B cell (primary cell): Measurements from ENCODE around the gene APOL5. TPM values are rescaled to one million over a fixed set of nuclear protein-coding genes. Genes with fewer than 3 reads are reported as not detected.

ENCODE experiments used
- ATAC-seq: fragments of 200-7000 bp; cut with Tn5 transposase; one replicate; pipeline ENCODE4 v1.10.0; 2021; ENCODE audit warnings: low read depth, mild to moderate bottlenecking, moderate number of reproducible peaks, moderate library complexity
- CTCF ChIA-PET: fragments of 350-600 bp; sonication (Branson Sonifier 250); formaldehyde crosslinking; loops from one replicate; lab custom pipeline; 2021; ENCODE audit warnings: antibody characterized with exemption, inconsistent platforms; lab: Charles Lee
- POLR2A ChIA-PET: fragments of 350-600 bp; sonication (Branson Sonifier 250); formaldehyde crosslinking; loops from one replicate; lab custom pipeline; 2021; ENCODE audit warnings: antibody characterized with exemption; lab: Charles Lee
- DNase-seq: peaks from one replicate; pipeline ENCODE4 v3.0.0; 2013
- H2AFZ ChIP-seq: 2 replicates; pipeline ENCODE4 v1.6.1; 2012; ENCODE audit warnings: mild to moderate bottlenecking, low read depth, low read length; ENCODE audit not compliant: insufficient read depth, poor library complexity, severe bottlenecking
- H3K27ac ChIP-seq, 2 donors: 1 replicate in 1 of 2; 2 replicates in 1 of 2; pipeline ENCODE4 v1.5.1; 2012 to 2013; ENCODE audit warnings: low read length in 2 of 2, mild to moderate bottlenecking in 2 of 2, moderate library complexity in 1 of 2
- H3K27me3 ChIP-seq, 4 experiments: fragments of 200-600 bp in 1 of 4; sonication (generic) in 1 of 4; replicated peaks in 1 of 4; 1 replicate in 2 of 4; 2 replicates in 2 of 4; pipeline versions ENCODE4 v1.6.1 to v1.7.0; 2013 to 2016; ENCODE audit warnings: low read length in 3 of 4, mild to moderate bottlenecking in 2 of 4, mixed read lengths in 1 of 4, moderate library complexity in 1 of 4; ENCODE audit not compliant: insufficient read depth in 4 of 4, control insufficient read depth in 3 of 4; ENCODE audit errors: control extremely low read depth in 1 of 4
- H3K36me3 ChIP-seq, 2 experiments: replicated peaks in 1 of 2; 1 replicate in 1 of 2; 2 replicates in 1 of 2; pipeline versions ENCODE4 v1.6.1 to v1.7.1; 2013; ENCODE audit warnings: low read length in 1 of 2; ENCODE audit not compliant: insufficient read depth in 2 of 2, control insufficient read depth in 1 of 2; ENCODE audit errors: control extremely low read depth in 1 of 2, extremely low read depth in 1 of 2
- H3K4me1 ChIP-seq, 2 donors: fragments of 200-600 bp in 1 of 2; sonication (generic) in 1 of 2; 1 replicate in 1 of 2; 2 replicates in 1 of 2; pipeline versions ENCODE4 v1.5.1 to v1.6.1; 2013 to 2017; ENCODE audit warnings: low read length in 2 of 2; ENCODE audit not compliant: control insufficient read depth in 2 of 2, insufficient read depth in 2 of 2
- H3K4me2 ChIP-seq: replicated peaks from 2 replicates; pipeline ENCODE3; 2012; ENCODE audit warnings: mild to moderate bottlenecking, low read depth, low read length; ENCODE audit not compliant: poor library complexity, severe bottlenecking
- H3K4me3 ChIP-seq, 5 experiments: fragments of 200-600 bp in 1 of 5; sonication (generic) in 1 of 5; 1 replicate in 3 of 5; 2 replicates in 2 of 5; pipeline versions ENCODE4 v1.5.1 to v1.7.0; 2011 to 2016; ENCODE audit warnings: low read length in 4 of 5, mild to moderate bottlenecking in 4 of 5, low read depth in 2 of 5, control low read depth in 1 of 5, moderate library complexity in 1 of 5; ENCODE audit not compliant: insufficient read depth in 1 of 5; ENCODE audit errors: control extremely low read depth in 1 of 5, extremely low read depth in 1 of 5
- H3K79me2 ChIP-seq: fragments of 200-600 bp; sonication (generic); one replicate; pipeline ENCODE4 v1.6.0; 2016; ENCODE audit warnings: low read length; ENCODE audit not compliant: control insufficient read depth, insufficient read depth
- H3K9ac ChIP-seq: fragments of 200-600 bp; sonication (generic); 2 replicates; pipeline ENCODE4 v1.6.1; 2017; ENCODE audit warnings: mild to moderate bottlenecking, low read length, moderate library complexity
- H3K9me3 ChIP-seq, 3 donors: one replicate each; pipeline versions ENCODE4 v1.6.1 to v1.7.1; 2013; ENCODE audit warnings: low read length in 2 of 3; ENCODE audit not compliant: control insufficient read depth in 2 of 3, insufficient read depth in 1 of 3; ENCODE audit errors: control extremely low read depth in 1 of 3
- H4K20me1 ChIP-seq: 2 replicates; pipeline ENCODE4 v1.6.0; 2012; ENCODE audit warnings: mild to moderate bottlenecking, low read length; ENCODE audit not compliant: insufficient read depth, control insufficient read depth, poor library complexity, severe bottlenecking
- H3K27ac Mint-ChIP-seq: one replicate; pipeline ENCODE4 v1.8.0; 2021; ENCODE audit warnings: mixed read lengths
- H3K27me3 Mint-ChIP-seq: one replicate; pipeline ENCODE4 v1.8.0; 2021; ENCODE audit warnings: mixed read lengths
- H3K4me1 Mint-ChIP-seq: one replicate; pipeline ENCODE4 v1.8.0; 2021; ENCODE audit warnings: mixed read lengths
- H3K4me3 Mint-ChIP-seq: one replicate; pipeline ENCODE4 v1.8.0; 2021; ENCODE audit warnings: mixed read lengths
- H3K9me3 Mint-ChIP-seq: one replicate; pipeline ENCODE4 v1.8.0; 2022; ENCODE audit warnings: mixed read lengths; ENCODE audit not compliant: insufficient read depth
- CTCF ChIP-seq: fragments of 200-600 bp; IDR thresholded peaks from one replicate; pipeline ENCODE4 v1.8.0; 2022; ENCODE audit warnings: antibody characterized with exemption, mild to moderate bottlenecking
- EZH2 ChIP-seq: IDR thresholded peaks from 2 replicates; pipeline ENCODE4 v1.6.1; 2012; ENCODE audit warnings: borderline replicate concordance, low read depth, mild to moderate bottlenecking, moderate library complexity, low read length; ENCODE audit not compliant: insufficient read depth, poor library complexity, severe bottlenecking
- WGBS: methylation state at CpG from one replicate; pipeline ENCODE4 v1.1.5; 2013; ENCODE audit warnings: missing lambda C conversion rate; ENCODE audit not compliant: insufficient coverage; 5-methylcytosine and 5-hydroxymethylcytosine counted together
- intact Hi-C: fragments of 100-400 bp; cut with micrococcal nuclease; formaldehyde crosslinking; loops from one replicate; pipeline ENCODE4 v1.10.0; 2022
- polyA plus RNA-seq: library from polyadenylated mRNA; depleted of rRNA; stranded (reverse); fragments of >200 nt; gene quantifications from 2 replicates; pipeline ENCODE4 v1.2.3, GENCODE V29; 2012
- total RNA-seq, 2 donors: library from RNA; stranded (reverse); fragments of 120-200 nt in 1 of 2; gene quantifications; 1 replicate in 1 of 2; 2 replicates in 1 of 2; pipeline versions ENCODE4 v1.2.3 to v1.2.4, GENCODE V29; 2013 to 2022

APOL5 gene
- total and polyA plus RNA-seq, 2 donors (not counting 1 experiment from before 2014, with no cell fraction given): not detected

- DNase-seq (no peak), ATAC-seq (no peak)
- Mint-ChIP-seq H3K27ac (no peak overlapping the region), H3K27me3 (peaks cover 8% of the 10 kb centered on the region), H3K4me1 (peaks cover 20% of the 10 kb centered on the region), H3K9me3 (peaks cover 2% of the 10 kb centered on the region), H3K4me3 (no peak overlapping the region)
- H4K20me1 ChIP-seq: no peaks in the 10 kb centered on the region
- H3K9me3 ChIP-seq: peaks cover 0 to 14% (median 9%) of the 10 kb centered on the region in 3 donors
- H3K27ac ChIP-seq: no peak overlapping the region
- POLR2A ChIA-PET: interaction anchor here (0.7 kb wide), 1 partner anchor 845 kb away, joined by 5 read pairs; no protein-coding TSS in a partner anchor
- no peak overlapping the region for H3K4me3 ChIP-seq
- 100% methylated on average over 1 of the region's 3 CpGs for WGBS
- H3K27me3 ChIP-seq: peaks cover 0 to 4% (median 0%) of the 10 kb centered on the region in 4 experiments
- peaks cover 14 to 15% of the 10 kb centered on the region in 2 donors for H3K4me1 ChIP-seq
- H3K4me2 ChIP-seq: no peak overlapping the region
- H2AFZ ChIP-seq: no peak overlapping the region
- TF ChIP-seq EZH2: no peak
- TF ChIP-seq CTCF: no peak
- H3K79me2 ChIP-seq: no peaks in the 10 kb centered on the region
- intact Hi-C loops: no loop called here
- CTCF ChIA-PET: no interaction called here
- H3K9ac ChIP-seq: no peak overlapping the region
- H3K36me3 ChIP-seq: no peaks in the 10 kb centered on the region
Measured at GRCh38 chr22:35684270-35684700, 33.4 kb upstream of the APOL5 start.

GRCh38 chr22:35684732-35685131 is 32.9 kb upstream of the APOL5 start:
- no peaks in the 10 kb centered on the region for H3K36me3 ChIP-seq
- Mint-ChIP-seq H3K9me3 (peaks cover 2% of the 10 kb centered on the region), H3K4me3 (no peak overlapping the region), H3K4me1 (peaks cover 16% of the 10 kb centered on the region), H3K27ac (no peak overlapping the region), H3K27me3 (peaks cover 8% of the 10 kb centered on the region)
- H4K20me1 ChIP-seq: no peaks in the 10 kb centered on the region
- no peak overlapping the region for H3K4me3 ChIP-seq
- no peak for DNase-seq
- ChIA-PET CTCF (no interaction called here), POLR2A (interaction anchor here (0.7 kb wide), 1 partner anchor 845 kb away, joined by 5 read pairs; no protein-coding TSS in a partner anchor)
- H3K9ac ChIP-seq: no peak overlapping the region
- no peak for TF ChIP-seq CTCF
- TF ChIP-seq EZH2: no peak
- peaks cover 14 to 15% of the 10 kb centered on the region in 2 donors for H3K4me1 ChIP-seq
- ATAC-seq: no peak
- no peak overlapping the region for H2AFZ ChIP-seq
- peaks cover 0 to 4% (median 0%) of the 10 kb centered on the region in 4 experiments for H3K27me3 ChIP-seq
- H3K9me3 ChIP-seq: peaks cover 0 to 14% (median 9%) of the 10 kb centered on the region in 3 donors
- H3K27ac ChIP-seq: no peak overlapping the region
- no peaks in the 10 kb centered on the region for H3K79me2 ChIP-seq
- intact Hi-C loops: no loop called here
- no peak overlapping the region for H3K4me2 ChIP-seq
